ENCODE results near the gene ABCG2. TPM values are rescaled to one million over a fixed set of nuclear protein-coding genes. Genes with fewer than 3 reads are reported as not detected.

Gene ABCG2
- total RNA-seq, 4 donors from 2014 or later: 0.72 to 5.1 (median 2.4) TPM

DNA sequence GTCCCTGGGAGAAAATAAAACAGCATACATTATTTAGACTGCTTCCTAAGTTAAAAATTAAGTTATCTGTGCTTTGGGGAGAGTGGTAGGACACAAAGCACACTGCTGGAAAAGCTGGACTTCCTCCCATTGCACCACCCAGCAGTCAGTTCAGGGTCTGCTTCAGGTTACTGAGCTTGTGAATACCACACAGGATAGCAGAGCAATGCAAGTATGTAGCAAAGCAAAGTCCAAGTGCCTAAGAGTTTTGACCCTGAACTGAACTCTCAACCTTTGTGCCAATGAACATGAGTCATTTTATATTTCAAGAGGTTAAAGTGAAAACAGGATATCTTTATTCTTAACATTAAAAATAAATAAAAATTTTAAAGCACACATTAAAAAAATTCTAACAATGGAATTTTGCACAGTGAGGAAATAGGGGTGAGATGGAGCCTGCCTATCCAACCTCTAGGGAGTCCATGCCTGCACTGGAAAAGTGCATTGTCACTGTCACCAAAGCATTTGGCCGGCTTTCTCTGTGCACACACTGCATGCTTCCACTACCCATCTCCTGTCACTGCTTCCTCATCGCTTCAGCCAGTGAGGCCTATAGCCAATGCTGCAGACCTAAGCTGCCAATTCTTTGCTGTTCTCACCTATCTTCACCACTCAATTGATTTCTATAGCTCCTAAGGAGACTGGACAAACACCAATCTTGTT lies 50.9 kb downstream of the ABCG2 start:
- no peak for DNase-seq (ENCODE audit: low spot score in 2 of 2)
- WGBS: 60% methylated on average over 2 of the region's 2 CpGs
- Histone ChIP-seq H3K4me3 (no peak overlapping the region), H3K27ac (no peak overlapping the region), H3K27me3 (no peaks in the 10 kb centered on the region), H3K36me3 (no peaks in the 10 kb centered on the region), H3K9me3 (no peaks in the 10 kb centered on the region), H3K4me1 (peaks cover 14% of the 10 kb centered on the region)
- TF ChIP-seq, protein P1, sequence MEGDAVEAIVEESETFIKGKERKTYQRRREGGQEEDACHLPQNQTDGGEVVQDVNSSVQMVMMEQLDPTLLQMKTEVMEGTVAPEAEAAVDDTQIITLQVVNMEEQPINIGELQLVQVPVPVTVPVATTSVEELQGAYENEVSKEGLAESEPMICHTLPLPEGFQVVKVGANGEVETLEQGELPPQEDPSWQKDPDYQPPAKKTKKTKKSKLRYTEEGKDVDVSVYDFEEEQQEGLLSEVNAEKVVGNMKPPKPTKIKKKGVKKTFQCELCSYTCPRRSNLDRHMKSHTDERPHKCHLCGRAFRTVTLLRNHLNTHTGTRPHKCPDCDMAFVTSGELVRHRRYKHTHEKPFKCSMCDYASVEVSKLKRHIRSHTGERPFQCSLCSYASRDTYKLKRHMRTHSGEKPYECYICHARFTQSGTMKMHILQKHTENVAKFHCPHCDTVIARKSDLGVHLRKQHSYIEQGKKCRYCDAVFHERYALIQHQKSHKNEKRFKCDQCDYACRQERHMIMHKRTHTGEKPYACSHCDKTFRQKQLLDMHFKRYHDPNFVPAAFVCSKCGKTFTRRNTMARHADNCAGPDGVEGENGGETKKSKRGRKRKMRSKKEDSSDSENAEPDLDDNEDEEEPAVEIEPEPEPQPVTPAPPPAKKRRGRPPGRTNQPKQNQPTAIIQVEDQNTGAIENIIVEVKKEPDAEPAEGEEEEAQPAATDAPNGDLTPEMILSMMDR (IDR thresholded peaks at IDR 0.05): no peak
- no peak for TF ChIP-seq POLR2A (IDR thresholded peaks at IDR 0.05)

DNA sequence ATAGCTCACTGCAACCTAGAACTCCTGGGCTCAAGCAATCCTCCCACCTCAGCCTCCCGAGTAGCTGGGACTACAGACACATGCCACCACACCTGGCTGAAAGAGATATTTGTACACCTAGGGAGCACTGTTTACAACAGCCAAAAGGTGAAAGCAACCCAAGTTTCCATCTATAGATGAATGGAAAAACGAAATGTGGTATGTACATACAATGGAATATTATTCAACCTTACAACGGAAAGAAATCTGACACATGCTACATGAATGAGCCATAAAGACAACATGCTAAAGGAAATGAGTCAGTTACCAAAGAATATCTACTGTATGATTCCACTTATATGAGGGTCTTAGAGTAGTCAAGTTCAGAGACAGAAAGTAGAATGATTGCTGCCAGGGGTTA lies 52.2 kb downstream of the ABCG2 start:
- Histone ChIP-seq H3K27ac (no peak overlapping the region), H3K4me3 (no peak overlapping the region), H3K36me3 (no peaks in the 10 kb centered on the region), H3K9me3 (no peaks in the 10 kb centered on the region), H3K27me3 (no peaks in the 10 kb centered on the region), H3K4me1 (peaks cover 14% of the 10 kb centered on the region)
- TF ChIP-seq POLR2A (IDR thresholded peaks at IDR 0.05) (no peak), POLR2AphosphoS5 (IDR thresholded peaks at IDR 0.05) (no peak), EP300 (IDR thresholded peaks at IDR 0.05) (no peak)
- TF ChIP-seq, protein P1 (IDR thresholded peaks at IDR 0.05): no peak
- 91% methylated on average over 3 of the region's 3 CpGs for WGBS
- DNase-seq (ENCODE audit: low spot score in 2 of 2): no peak

DNA sequence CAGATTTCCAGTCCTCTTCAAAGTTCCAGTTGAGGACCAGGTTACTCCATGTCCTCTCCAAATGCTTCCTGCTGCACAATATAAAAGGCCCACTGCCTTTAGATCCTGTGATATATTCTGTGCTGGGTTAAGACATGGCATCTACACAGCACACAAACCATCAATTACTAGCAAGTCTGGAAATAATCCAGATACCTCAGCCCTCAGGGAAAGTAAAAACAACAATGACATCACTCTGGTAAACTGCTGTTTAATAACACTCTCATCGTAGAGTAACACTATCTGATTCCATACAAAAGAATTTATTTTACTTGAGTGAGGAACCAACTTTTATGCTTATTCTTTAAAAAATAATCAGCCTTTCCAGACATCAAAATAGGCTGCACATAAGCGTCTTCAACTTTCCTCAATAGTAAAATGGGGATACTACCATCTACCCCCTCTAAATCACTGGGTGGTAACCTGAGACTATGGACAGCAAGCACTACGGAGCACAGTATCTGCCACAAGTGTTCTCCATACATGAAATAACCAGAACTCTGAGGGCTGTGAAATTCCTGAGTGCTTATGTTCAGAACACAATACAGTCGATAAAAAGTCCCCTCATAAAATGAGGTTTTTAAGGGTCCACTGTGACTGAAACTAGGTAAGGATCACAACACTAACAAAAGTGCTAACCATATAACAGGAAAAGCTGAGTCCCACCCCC lies 53.4 kb downstream of the ABCG2 start:
- no peak for DNase-seq (ENCODE audit: low spot score in 2 of 2)
- Histone ChIP-seq H3K9me3 (no peaks in the 10 kb centered on the region), H3K27ac (no peak overlapping the region), H3K27me3 (no peaks in the 10 kb centered on the region), H3K4me1 (peaks cover 14% of the 10 kb centered on the region), H3K36me3 (no peaks in the 10 kb centered on the region), H3K4me3 (no peak overlapping the region)
- TF ChIP-seq POLR2AphosphoS5 (IDR thresholded peaks at IDR 0.05) (no peak), EP300 (IDR thresholded peaks at IDR 0.05) (no peak), POLR2A (IDR thresholded peaks at IDR 0.05) (no peak)
- TF ChIP-seq, protein P1 (IDR thresholded peaks at IDR 0.05): no peak
- WGBS: 62% methylated on average over 4 of the region's 4 CpGs

DNA sequence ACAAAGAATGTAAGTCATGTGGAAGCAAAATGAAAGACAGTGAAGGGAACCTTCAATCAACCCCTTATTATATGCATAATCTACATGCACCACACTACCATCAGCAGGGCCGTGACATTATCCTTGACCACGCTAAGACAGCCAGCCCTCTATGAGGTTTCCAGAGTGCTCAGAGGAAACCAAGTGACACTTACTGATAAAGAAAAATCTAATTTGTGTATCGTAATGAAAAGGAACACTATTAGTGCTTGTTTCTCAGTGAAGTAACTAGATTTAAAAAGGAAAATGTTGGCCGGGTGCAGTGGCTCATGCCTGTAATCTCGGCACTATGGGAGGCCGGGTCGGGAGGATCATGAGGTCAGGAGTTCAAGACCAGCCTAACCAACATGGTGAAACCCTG lies 56.4 kb downstream of the ABCG2 start:
- H3K4me1 ChIP-seq: peaks cover 3% of the 10 kb centered on the region
- no peaks in the 10 kb centered on the region for H3K36me3 ChIP-seq
- DNase-seq (ENCODE audit: low spot score in 2 of 2): no peak
- TF ChIP-seq POLR2A (IDR thresholded peaks at IDR 0.05) (no peak), EP300 (IDR thresholded peaks at IDR 0.05) (no peak), POLR2AphosphoS5 (IDR thresholded peaks at IDR 0.05) (no peak)
- TF ChIP-seq, protein P1 (IDR thresholded peaks at IDR 0.05): no peak
- no peaks in the 10 kb centered on the region for H3K9me3 ChIP-seq
- no peaks in the 10 kb centered on the region for H3K27me3 ChIP-seq
- no peak overlapping the region for H3K4me3 ChIP-seq
- no peak overlapping the region for H3K27ac ChIP-seq
- 90% methylated on average over 7 of the region's 7 CpGs for WGBS

DNA sequence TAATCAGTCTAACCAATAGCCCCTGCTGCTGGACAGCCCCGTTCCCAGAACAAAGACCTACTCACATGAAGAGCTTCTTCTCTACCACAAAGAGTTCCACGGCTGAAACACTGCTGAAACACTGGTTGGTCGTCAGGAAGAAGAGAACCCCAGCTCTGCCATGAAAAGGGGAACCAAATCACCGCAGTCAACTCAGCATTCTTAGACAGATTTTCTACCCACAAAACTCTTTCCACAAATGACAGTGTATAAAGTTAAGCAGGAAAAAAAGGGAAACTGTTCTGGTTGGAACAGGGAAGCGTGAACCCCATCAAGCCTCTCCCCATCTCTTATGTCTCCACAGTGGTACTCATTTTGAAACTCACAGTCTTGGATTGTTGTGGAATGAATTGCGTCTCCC lies 57.3 kb downstream of the ABCG2 start:
- H3K36me3 ChIP-seq: no peaks in the 10 kb centered on the region
- H3K27ac ChIP-seq: no peak overlapping the region
- no peak overlapping the region for H3K4me3 ChIP-seq
- DNase-seq (ENCODE audit: low spot score in 2 of 2): no peak
- WGBS: 90% methylated on average over 6 of the region's 6 CpGs
- no peaks in the 10 kb centered on the region for H3K9me3 ChIP-seq
- no peaks in the 10 kb centered on the region for H3K27me3 ChIP-seq
- TF ChIP-seq POLR2AphosphoS5 (IDR thresholded peaks at IDR 0.05) (no peak), EP300 (IDR thresholded peaks at IDR 0.05) (no peak), POLR2A (IDR thresholded peaks at IDR 0.05) (no peak)
- TF ChIP-seq, protein P1 (IDR thresholded peaks at IDR 0.05): no peak
- no peaks in the 10 kb centered on the region for H3K4me1 ChIP-seq

Measured in suprapubic skin (tissue), 4 donors.